H1 (cell line): ENCODE results near the gene GNAS. TPM values are rescaled to one million over a fixed set of nuclear protein-coding genes. Genes with fewer than 3 reads are reported as not detected.

Experiments used
- CTCF ChIA-PET: fragments of 300-600 bp; sonication (Branson Sonifier 250); formaldehyde crosslinking; loops from one replicate; lab custom pipeline; 2021; ENCODE audit not compliant: partially characterized antibody; lab: Charles Lee
- POLR2A ChIA-PET: fragments of 300-600 bp; sonication (Branson Sonifier 250); formaldehyde crosslinking; loops from one replicate; lab custom pipeline; 2021; ENCODE audit warnings: inconsistent platforms; ENCODE audit not compliant: partially characterized antibody; lab: Charles Lee
- DNase-seq, 2 experiments: peaks; one replicate each; pipeline versions ENCODE4 v3.0.0 to v3.0.0-alpha.2; 2010 to 2022; ENCODE audit warnings: low spot score in 2 of 2, low read depth in 1 of 2, mixed read lengths in 1 of 2
- FAIRE-seq: peaks from 2 replicates; lab custom pipeline; 2011; peaks lifted over from hg19 to GRCh38; lab: Jason Lieb, UNC
- H2AFZ ChIP-seq: 2 replicates; pipeline ENCODE4 v1.8.1; 2012; ENCODE audit warnings: low read length, inconsistent platforms
- H2AK5ac ChIP-seq: 2 replicates; pipeline ENCODE4 v1.6.1; 2013; ENCODE audit warnings: low read depth, low read length
- H2BK120ac ChIP-seq: replicated peaks from 2 replicates; pipeline ENCODE3; 2013; ENCODE audit warnings: low read depth, low read length, inconsistent platforms
- H2BK12ac ChIP-seq: 2 replicates; pipeline ENCODE4 v1.6.1; 2013; ENCODE audit warnings: low read depth, low read length
- H2BK15ac ChIP-seq: 2 replicates; pipeline ENCODE4 v1.6.1; 2013; ENCODE audit warnings: low read length
- H2BK20ac ChIP-seq: 2 replicates; pipeline ENCODE4 v1.6.1; 2013; ENCODE audit warnings: low read length
- H2BK5ac ChIP-seq: 2 replicates; pipeline ENCODE4 v1.6.1; 2013; ENCODE audit warnings: low read depth, low read length
- H3K14ac ChIP-seq: 2 replicates; pipeline ENCODE4 v1.6.1; 2013; ENCODE audit warnings: inconsistent platforms; ENCODE audit not compliant: insufficient read length
- H3K18ac ChIP-seq: 2 replicates; pipeline ENCODE4 v1.6.1; 2013; ENCODE audit warnings: low read length; ENCODE audit errors: extremely low read depth
- H3K23ac ChIP-seq: 2 replicates; pipeline ENCODE4 v1.6.1; 2013; ENCODE audit warnings: inconsistent platforms; ENCODE audit not compliant: insufficient read length
- H3K23me2 ChIP-seq: 2 replicates; pipeline ENCODE4 v1.6.1; 2013; ENCODE audit warnings: low read depth, low read length
- H3K27ac ChIP-seq: 2 replicates; pipeline ENCODE4 v1.6.1; 2011; ENCODE audit warnings: low read depth, low read length, inconsistent platforms
- H3K27me3 ChIP-seq, 4 experiments: replicated peaks in 1 of 4; 1 replicate in 1 of 4; 2 replicates in 3 of 4; pipeline versions ENCODE4 v1.6.1 to v1.8.1; 2011 to 2013; ENCODE audit warnings: low read length in 3 of 4, mild to moderate bottlenecking in 3 of 4, inconsistent platforms in 2 of 4, mixed read lengths in 2 of 4, moderate library complexity in 1 of 4; ENCODE audit not compliant: control insufficient read depth in 3 of 4, insufficient read depth in 3 of 4; ENCODE audit errors: extremely low read depth in 1 of 4
- H3K36me3 ChIP-seq, 4 experiments: 2 replicates each; pipeline versions ENCODE4 v1.6.1 to v1.8.1; 2011 to 2013; ENCODE audit warnings: mild to moderate bottlenecking in 4 of 4, low read length in 3 of 4, moderate library complexity in 2 of 4, control low read depth in 1 of 4, inconsistent platforms in 1 of 4; ENCODE audit not compliant: insufficient read depth in 4 of 4, control insufficient read depth in 2 of 4
- H3K4ac ChIP-seq: replicated peaks from 2 replicates; pipeline ENCODE3; 2013; ENCODE audit warnings: low read length, low read depth, mixed read lengths, inconsistent platforms; ENCODE audit not compliant: insufficient read length
- H3K4me1 ChIP-seq, 4 experiments: replicated peaks in 1 of 4; 1 replicate in 1 of 4; 2 replicates in 3 of 4; pipeline versions ENCODE4 v1.6.1 to v1.8.1; 2011 to 2013; ENCODE audit warnings: low read length in 3 of 4, inconsistent platforms in 2 of 4, mixed read lengths in 1 of 4; ENCODE audit not compliant: insufficient read depth in 4 of 4, control insufficient read depth in 3 of 4
- H3K4me2 ChIP-seq, 2 experiments: 2 replicates each; pipeline versions ENCODE4 v1.6.1 to v1.8.1; 2011 to 2013; ENCODE audit warnings: low read depth in 2 of 2, low read length in 2 of 2, control low read depth in 1 of 2, inconsistent platforms in 1 of 2, mild to moderate bottlenecking in 1 of 2; ENCODE audit not compliant: insufficient read depth in 1 of 2
- H3K4me3 ChIP-seq, 4 experiments: fragments of 200-600, 300-600 bp in 1 of 4; sonication (generic), shearing (Covaris generic), sonication (Bioruptor Twin) in 1 of 4; 2 replicates each; pipeline versions ENCODE4 v1.5.1 to v1.8.1; 2011 to 2016; ENCODE audit warnings: low read length in 4 of 4, low read depth in 3 of 4, control low read depth in 2 of 4, inconsistent platforms in 2 of 4, mild to moderate bottlenecking in 2 of 4, mixed read lengths in 1 of 4, moderate library complexity in 1 of 4; ENCODE audit not compliant: insufficient read depth in 2 of 4; ENCODE audit errors: extremely low read depth in 1 of 4
- H3K56ac ChIP-seq: replicated peaks from 2 replicates; pipeline ENCODE3; 2013; ENCODE audit warnings: low read depth, mild to moderate bottlenecking, mixed read lengths, low read length, inconsistent platforms; ENCODE audit not compliant: insufficient read length
- H3K79me1 ChIP-seq: 2 replicates; pipeline ENCODE4 v1.6.1; 2013; ENCODE audit warnings: low read depth, low read length, control low read depth
- H3K79me2 ChIP-seq, 2 experiments: 2 replicates each; pipeline versions ENCODE4 v1.6.1 to v1.8.1; 2012 to 2013; ENCODE audit warnings: low read length in 2 of 2, mild to moderate bottlenecking in 2 of 2, inconsistent platforms in 1 of 2; ENCODE audit not compliant: insufficient read depth in 2 of 2, control insufficient read depth in 1 of 2
- H3K9ac ChIP-seq, 4 experiments: replicated peaks in 1 of 4; 1 replicate in 1 of 4; 2 replicates in 3 of 4; pipeline versions ENCODE4 v1.6.1 to v1.8.1; 2011 to 2013; ENCODE audit warnings: low read depth in 3 of 4, low read length in 3 of 4, control low read depth in 2 of 4, mild to moderate bottlenecking in 2 of 4, moderate library complexity in 2 of 4, inconsistent platforms in 1 of 4; ENCODE audit errors: extremely low read depth in 1 of 4
- H3K9me3 ChIP-seq, 2 experiments: 2 replicates each; pipeline versions ENCODE4 v1.6.1 to v1.8.1; 2012 to 2013; ENCODE audit warnings: mild to moderate bottlenecking in 2 of 2, moderate library complexity in 2 of 2, control low read depth in 1 of 2, inconsistent platforms in 1 of 2, low read depth in 1 of 2, low read length in 1 of 2, mixed read lengths in 1 of 2; ENCODE audit not compliant: insufficient read depth in 2 of 2
- H4K20me1 ChIP-seq, 2 experiments: replicated peaks in 1 of 2; 2 replicates each; pipeline versions ENCODE3 to v1.8.1; 2011 to 2013; ENCODE audit warnings: inconsistent platforms in 2 of 2, low read length in 2 of 2, mild to moderate bottlenecking in 1 of 2; ENCODE audit not compliant: insufficient read depth in 2 of 2, control insufficient read depth in 1 of 2
- H4K5ac ChIP-seq: 2 replicates; pipeline ENCODE4 v1.6.1; 2013; ENCODE audit warnings: low read length, low read depth, mixed read lengths, inconsistent platforms; ENCODE audit not compliant: insufficient read length
- H4K8ac ChIP-seq: 2 replicates; pipeline ENCODE4 v1.8.0; 2013; ENCODE audit warnings: mild to moderate bottlenecking, moderate library complexity, low read length, inconsistent platforms; ENCODE audit not compliant: insufficient read depth; ENCODE audit errors: extremely low read depth
- H4K91ac ChIP-seq: replicated peaks from 2 replicates; pipeline ENCODE3; 2013; ENCODE audit warnings: low read length, mixed read lengths, inconsistent platforms; ENCODE audit not compliant: insufficient read length
- CBX8 ChIP-seq: fragments of 300-800, 300-1000 bp; sonication (generic); IDR thresholded peaks from 2 replicates; pipeline ENCODE4 v1.7.1; 2016; ENCODE audit warnings: low read depth, low read length, borderline replicate concordance
- TAF1 ChIP-seq: IDR thresholded peaks from 2 replicates; pipeline ENCODE4 v1.6.1; 2011; ENCODE audit warnings: mild to moderate bottlenecking, low read depth, low read length
- WGBS, 2 experiments: shearing (Covaris generic) in 1 of 2; methylation state at CpG; one replicate each; pipeline versions ENCODE4 v1.1.6 to v1.1.7; 2013 to 2015; ENCODE audit warnings: low lambda C conversion rate in 2 of 2, mixed read lengths in 2 of 2, inconsistent platforms in 1 of 2, low coverage in 1 of 2, missing lambda C conversion rate in 1 of 2; ENCODE audit not compliant: insufficient replicate concordance in 2 of 2, insufficient coverage in 1 of 2, insufficient read length in 1 of 2; ENCODE audit errors: extremely low coverage in 1 of 2, missing lambda C conversion rate in 1 of 2; 5-methylcytosine and 5-hydroxymethylcytosine counted together
- polyA plus RNA-seq, 7 experiments: library from polyadenylated mRNA; depleted of rRNA in 3 of 7; stranded (reverse) in 5 of 7; unstranded in 2 of 7; fragments of >200 nt in 5 of 7; fragments of 200-250 nt in 2 of 7; gene quantifications; 1 replicate in 5 of 7; 2 replicates in 1 of 7; 4 replicates in 1 of 7; pipeline versions ENCODE4 v1.2.1 to v1.2.3, GENCODE V29; 2011 to 2013; ENCODE audit warnings: missing spikeins in 2 of 7, mixed read lengths in 2 of 7
- total RNA-seq: library from RNA; stranded (reverse); fragmentation: NEBNext Ultra II Directional; extraction: Animal tissue kit (Norgen Biotek cat#: 25700); gene quantifications from 2 replicates; pipeline ENCODE4 v1.2.1, GENCODE V29; 2021

GNAS gene
- total and polyA plus RNA-seq, 2 of the 8 experiments (the other 6 are each of a cell fraction or from before 2014, with no cell fraction given): 989 to 1,613 TPM

DNA sequence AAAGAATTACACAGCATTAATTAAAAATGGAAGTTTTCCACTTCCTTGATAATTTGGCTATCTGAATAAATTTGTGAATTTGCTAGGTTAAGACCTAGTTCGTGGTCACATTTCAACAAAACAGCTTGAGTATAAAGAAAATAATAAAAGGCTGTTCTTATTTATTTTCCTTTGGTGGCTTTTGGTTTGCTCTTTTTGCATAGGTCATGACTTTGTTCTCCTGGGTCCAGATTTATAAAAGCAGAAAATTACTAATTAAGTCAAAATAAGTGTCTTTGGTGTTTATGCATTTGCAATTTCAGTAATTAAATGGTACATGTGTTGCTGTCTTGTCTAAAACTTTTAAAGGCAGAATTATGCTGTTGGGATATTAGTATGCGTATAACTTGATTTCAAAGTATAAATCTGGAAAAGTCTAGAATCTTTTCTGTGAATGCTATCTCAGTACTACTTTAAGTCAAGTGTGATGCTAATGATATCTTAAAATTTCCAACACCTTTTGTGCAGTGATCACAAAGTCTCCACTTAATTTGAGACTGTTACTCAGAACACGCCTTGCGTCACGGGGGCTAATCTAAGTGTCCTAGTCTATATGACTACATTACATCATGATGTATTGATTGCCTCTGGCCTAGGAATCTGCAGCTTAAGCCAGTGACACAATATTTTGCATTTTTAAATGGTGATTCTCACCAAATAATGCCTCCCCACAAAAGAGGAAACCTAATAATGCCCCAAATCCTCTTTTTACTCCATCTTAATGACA is 41.0 kb downstream of the GNAS start:
- Histone ChIP-seq H4K91ac (no peak overlapping the region), H3K4ac (no peak overlapping the region), H3K27ac (no peak overlapping the region), H3K4me1 (peaks cover 5 to 26% (median 20%) of the 10 kb centered on the region in 4 experiments), H4K20me1 (peaks cover 9 to 18% of the 10 kb centered on the region in 2 experiments), H3K79me2 (peaks cover 14 to 68% of the 10 kb centered on the region in 2 experiments; a peak in 3 of 4 replicates), H3K4me3 (peak overlapping the region in 2 of 4 experiments; percentile 23 to 98; a peak in 4 of 8 replicates), H3K9me3 (no peaks in the 10 kb centered on the region), H3K36me3 (peaks cover 0 to 18% (median 2%) of the 10 kb centered on the region in 4 experiments; a peak in 4 of 8 replicates), H2BK12ac (no peak overlapping the region), H2AFZ (no peak overlapping the region), H4K5ac (no peak overlapping the region), H3K23me2 (peaks cover 12% of the 10 kb centered on the region), H3K79me1 (peaks cover 2% of the 10 kb centered on the region; the same call in 1 of the 2 replicates), H3K14ac (no peak overlapping the region), H3K9ac (no peak overlapping the region), H3K18ac (no peak overlapping the region), H3K27me3 (peaks cover 0 to 6% (median 2%) of the 10 kb centered on the region in 4 experiments; a peak in 2 of 7 replicates), H3K23ac (no peak overlapping the region), H2BK120ac (no peak overlapping the region), H3K56ac (peak overlapping the region; percentile 60), H2BK20ac (no peak overlapping the region), H2BK5ac (no peak overlapping the region), H4K8ac (no peak overlapping the region), H2BK15ac (no peak overlapping the region), H2AK5ac (no peak overlapping the region), H3K4me2 (peak overlapping the region; percentile 62 to 72)
- TF ChIP-seq CBX8 (no peak), TAF1 (no peak)
- CTCF ChIA-PET: no interaction called here
- DNase-seq (no peak), FAIRE-seq (no peak)
- 73% methylated on average over 5 of the region's 5 CpGs; no CpG with 5 or more reads in 1 of the 2 experiments for WGBS, 2 experiments
- POLR2A ChIA-PET: interaction anchor here (2.8 kb wide), 1 partner anchor 10 kb away, joined by 6 read pairs; no protein-coding TSS in a partner anchor
